Stimulated activated CD8-positive, alpha-beta memory T cell treated with anti-CD3 and anti-CD28 coated beads, Interleukin-12 subunit alpha, Interleukin-12 subunit beta, amount 100 ng/mL, for 24 hours (primary cell): ENCODE results near the gene CCDC61.

Experiments used
- DNase-seq: peaks from one replicate; pipeline ENCODE4 v3.0.0-alpha.2; 2020; ENCODE audit errors: extremely low read depth

The CCDC61 gene

DNA sequence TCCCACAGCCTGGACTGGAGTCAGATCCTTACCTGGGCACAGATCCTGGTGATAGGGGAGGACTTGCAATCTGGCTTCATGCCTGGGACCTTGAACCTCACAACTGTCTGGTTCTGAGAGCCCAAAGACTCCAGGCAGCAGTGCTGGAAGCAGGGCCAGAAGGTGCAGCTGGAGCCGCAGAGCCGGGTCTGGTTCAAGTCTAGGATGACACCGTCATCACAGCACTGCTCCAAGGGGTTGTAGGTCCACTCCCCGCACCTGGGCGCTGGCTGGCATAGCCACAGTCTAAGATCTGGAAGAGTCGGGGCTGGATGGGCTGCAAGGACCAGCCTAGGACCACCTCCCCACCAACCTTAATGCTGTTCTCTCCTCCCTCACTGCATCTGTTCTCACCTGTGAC is 44.9 kb downstream of the CCDC61 start:
- DNase-seq = no peak

DNA sequence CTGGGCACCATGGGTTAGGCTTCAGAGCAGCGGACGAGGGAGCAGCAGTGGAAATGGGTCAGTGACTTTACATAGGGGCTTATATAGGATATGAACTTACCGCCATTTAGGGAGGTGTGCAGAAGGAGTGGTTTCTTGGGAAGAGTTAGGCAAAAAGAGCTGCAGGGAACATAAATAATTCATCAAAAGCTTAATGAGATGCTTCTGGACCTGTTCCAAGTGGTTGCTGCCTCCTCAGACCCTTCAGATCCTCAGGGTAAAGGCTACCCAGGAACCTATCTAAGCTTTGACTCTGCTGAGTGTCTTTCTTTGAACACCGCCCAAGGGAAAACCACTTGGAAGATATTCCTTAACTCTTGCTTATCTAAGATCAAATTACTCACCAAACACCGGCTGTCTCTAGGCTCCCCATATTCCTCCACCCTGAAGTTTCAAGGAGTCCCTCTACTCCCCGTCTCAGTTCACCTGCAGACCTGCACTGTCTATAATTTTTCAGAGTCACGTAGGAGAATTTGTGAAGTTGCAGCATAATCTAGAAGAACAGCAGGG is 45.8 kb downstream of the CCDC61 start, which contains the start of gene IGFL4:
IGFL4 (minus strand) TSS at position 51 of the 549 bp plus-strand sequence; CDS start at position 11, 40 bp downstream.
- DNase-seq = no peak

DNA sequence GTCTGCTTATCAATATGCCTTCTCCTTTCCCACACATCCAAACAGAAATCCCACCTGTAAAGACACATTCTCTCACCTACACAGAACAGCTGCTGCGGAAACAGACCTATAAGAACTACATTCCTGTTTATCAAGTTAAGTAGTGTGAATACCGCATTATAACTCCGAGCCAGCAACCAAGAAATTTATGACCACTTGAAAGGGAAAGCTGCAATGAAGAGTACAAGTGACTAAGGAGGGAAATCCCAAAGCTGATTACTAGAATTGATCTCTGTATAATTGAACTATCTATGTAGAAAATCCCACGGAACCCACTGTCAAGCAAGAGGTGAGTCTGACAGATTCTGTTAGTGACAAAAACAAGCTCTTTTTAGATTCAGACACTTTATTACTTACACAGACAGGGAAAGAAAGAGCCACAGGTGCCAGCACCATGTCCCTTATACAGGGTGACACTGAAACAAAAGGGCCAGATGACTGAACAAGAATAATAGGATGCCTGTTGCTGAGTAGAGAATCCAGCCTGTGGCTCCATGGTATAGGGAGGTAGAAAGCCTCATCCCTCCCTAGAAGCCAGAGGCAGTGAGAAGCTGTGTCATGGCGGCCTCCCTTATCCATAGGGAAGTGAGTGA is 47.1 kb downstream of the CCDC61 start:
- DNase-seq = no peak

DNA sequence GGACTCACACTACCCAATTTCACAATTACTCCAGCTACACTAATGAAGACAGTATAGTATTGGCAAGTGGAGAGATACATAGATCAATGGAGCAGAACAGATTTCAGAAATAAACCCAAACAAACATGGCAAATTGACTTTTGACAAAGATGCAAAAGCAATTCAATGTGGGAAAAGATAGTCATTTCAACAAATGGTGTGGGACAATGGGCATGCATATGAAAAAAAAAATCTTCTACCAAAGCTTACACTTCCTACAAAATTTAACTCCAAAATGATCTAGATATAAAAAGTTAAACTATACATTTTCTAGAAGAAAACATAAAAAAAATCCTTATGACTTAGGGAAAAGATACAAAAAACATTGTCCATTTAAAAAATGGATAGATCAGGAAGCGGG is 48.3 kb downstream of the CCDC61 start:
- no peak for DNase-seq

DNA sequence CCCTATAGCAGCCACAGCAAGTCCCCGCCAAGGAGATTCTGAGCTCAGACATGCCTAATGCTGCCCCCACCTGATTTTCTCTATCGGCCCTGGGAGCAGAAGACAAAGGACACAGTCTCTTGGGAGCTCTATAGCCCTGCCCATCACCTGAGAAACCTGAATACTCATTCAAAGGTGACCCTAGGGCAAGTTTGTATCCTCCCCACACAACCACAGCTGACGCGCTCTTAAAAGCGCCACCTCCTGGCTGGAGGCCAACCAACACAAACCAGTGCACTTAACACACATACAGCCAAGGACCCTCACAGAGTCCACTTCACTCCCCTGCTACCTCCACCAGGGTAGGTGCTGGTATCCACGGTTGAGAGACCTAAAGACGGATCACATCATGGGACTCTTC is 54.3 kb downstream of the CCDC61 start:
- DNase-seq = no peak

DNA sequence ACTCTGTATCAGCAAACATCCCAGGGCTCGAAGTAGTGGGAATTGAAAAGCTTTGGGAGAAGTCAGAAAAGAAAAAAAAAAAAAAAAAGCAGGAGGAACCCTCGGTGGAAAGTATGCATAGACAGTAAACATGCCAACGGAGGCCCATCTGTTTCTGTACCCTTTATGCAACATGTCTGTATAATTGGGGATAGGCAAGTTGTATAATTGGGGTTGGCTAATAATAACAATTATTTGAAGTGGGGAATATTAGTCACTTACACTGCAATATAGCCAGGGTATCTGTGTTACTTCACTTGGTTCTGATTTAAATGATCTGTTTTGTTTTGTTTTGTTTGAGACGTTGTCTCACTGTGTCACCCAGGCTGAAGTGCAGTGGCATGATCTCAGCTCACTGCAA is 57.6 kb downstream of the CCDC61 start:
- DNase-seq = no peak

DNA sequence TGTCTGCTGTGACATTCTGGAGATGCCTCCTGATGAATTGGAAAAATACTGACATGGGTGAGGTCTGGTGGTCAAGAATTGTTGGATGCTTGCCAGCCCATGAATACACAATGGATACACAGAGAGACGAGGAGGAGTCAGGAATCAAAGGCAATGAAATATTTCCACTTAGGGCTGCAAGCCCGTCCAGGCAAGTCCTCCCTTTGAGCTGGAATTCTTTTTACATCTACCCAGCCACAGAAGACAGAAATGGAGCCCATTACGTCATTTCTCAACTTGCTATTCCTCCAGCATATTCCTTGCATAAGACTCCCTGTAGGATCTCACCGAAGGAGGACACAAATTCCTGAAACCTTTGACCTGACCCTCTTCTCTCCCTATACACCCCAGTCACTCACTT is 61.3 kb downstream of the CCDC61 start:
- no peak for DNase-seq

DNA sequence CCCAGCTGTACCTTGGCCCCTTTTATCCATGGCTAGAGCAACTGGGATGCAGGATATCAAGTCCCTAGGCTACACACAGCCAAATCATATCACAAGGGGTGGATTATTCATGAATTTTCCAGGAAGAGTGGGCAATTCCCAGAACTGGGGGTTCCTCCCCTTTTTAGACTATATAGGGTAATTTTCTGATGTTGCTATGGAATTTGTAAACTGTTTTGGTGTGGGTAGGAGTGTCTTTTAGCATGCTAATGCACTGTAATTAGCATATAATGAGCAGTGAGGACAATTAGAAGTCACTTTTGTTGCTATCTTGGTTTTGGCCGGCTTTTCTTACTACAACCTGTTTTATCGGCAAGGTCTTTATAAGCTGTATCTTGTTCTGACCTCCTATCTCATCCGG is 63.5 kb downstream of the CCDC61 start:
- DNase-seq = no peak

DNA sequence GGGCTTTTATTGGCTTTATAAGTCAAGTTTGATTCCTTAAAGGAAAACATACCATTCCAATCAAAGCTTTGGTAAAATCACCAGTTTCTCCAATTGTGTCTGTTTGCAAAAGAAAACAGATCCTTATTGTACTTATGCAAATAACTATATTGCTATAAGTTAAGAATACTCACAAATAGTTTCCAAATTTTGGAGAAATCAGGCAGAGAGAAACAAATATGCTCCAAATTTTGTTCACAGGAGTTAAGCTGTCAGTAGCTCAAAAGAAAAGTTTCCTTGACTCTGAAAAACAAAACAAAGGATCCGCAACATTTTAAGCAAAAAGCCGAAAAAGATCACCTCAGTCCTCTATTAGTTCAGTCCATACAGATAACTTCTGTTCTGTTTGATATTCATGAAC is 64.7 kb downstream of the CCDC61 start:
- DNase-seq = no peak

DNA sequence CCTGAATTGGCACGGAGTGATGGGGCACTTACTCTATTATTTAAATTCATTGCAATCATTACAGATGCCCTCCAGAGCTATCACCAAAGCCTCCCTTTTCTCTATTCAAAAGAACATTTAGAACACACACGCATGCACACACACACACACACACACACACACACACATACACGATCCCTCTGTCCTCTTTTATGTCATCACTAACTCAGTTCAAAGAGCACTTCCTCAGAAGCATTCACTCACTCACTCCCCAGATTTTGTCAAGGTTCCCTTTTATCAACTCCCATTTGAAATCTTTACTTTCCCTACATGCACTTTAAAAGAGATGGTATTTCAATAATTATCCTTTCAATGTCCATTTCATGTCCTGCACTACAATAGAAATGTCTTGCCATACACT is 67.9 kb downstream of the CCDC61 start:
- DNase-seq = no peak

DNA sequence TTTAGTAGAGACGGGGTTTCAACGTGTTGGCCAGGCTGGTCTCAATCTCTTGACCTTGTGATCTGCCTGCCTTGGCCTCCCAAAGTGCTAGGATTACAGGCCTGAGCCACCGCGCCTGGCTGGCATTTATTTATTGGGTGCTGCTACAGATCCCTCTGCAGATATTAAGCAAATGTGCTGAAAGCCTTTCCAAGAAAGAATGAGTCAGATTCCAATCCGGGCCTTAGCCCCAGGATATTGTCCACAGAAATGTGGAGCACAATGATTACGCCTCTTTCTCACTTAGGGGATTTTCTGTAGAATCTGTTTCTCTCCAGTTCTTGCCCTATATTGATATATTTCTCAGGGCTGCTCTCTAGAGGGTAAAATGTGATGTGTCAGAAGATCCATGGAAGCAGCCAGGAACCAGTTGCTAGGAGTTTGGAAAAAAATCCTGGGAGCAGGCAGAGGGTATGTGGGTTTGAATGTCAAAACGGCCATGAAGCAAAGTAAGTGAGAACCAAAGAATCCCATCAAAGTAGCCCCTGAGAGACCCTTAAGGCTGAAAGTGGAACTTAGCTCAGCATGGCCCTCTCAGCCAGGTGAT is 70.3 kb downstream of the CCDC61 start:
- no peak for DNase-seq

DNA sequence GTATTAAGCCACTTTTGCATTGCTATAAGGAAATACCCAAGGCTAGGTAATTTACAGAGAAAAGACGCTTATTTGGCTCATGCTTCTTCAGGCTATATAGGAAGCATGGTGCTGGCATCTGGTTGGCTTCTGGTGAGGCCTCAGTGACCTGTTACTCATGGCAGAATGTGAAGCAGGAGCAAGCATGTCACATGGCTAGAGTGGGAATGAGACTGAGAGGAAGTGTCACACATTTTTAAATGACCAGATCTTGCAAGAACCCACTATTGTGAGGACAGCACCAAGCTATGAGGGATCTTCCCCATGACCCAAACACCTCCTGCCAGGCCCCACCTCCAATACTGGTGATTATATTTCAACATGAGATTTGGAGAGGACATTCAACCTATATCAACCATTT is 71.2 kb downstream of the CCDC61 start:
- no peak for DNase-seq

DNA sequence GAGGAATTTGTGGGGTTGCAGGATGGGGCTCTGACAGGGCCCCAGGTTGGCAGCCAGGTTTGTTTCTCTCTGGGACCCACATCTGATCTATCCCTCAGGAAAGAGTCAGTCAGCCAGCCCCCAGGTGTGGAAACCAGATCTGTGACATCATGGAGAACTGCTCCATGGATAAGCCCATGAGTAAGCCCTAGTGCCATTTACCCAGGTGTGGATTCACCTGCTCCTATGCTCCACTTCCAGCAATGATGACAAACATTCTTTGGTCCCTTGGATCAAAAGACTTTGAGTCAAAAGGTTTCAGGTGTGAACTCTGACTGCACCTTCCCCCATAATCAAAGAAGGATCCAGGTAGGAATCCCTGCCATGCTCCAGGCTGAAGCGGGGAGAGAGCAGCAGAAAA is 72.4 kb downstream of the CCDC61 start:
- DNase-seq = no peak
